OCI-LY7 (cell line): Measurements from ENCODE around the gene SACS.

ENCODE experiments used
- CTCF ChIP-seq: fragments of 200-600 bp; sonication (generic); conservative IDR thresholded peaks from 2 replicates; pipeline ENCODE4 v1.5.1; 2014; ENCODE audit warnings: mild to moderate bottlenecking, antibody characterized with exemption, low read length, moderate library complexity, mixed read lengths
- EZH2phosphoT487 ChIP-seq: fragments of 200-600 bp; sonication (generic); IDR thresholded peaks from 2 replicates; pipeline ENCODE4 v1.6.1; 2018; ENCODE audit warnings: low read depth, borderline replicate concordance, mild to moderate bottlenecking, mixed run types, antibody characterized with exemption, low read length, moderate library complexity, mixed read lengths

DNA sequence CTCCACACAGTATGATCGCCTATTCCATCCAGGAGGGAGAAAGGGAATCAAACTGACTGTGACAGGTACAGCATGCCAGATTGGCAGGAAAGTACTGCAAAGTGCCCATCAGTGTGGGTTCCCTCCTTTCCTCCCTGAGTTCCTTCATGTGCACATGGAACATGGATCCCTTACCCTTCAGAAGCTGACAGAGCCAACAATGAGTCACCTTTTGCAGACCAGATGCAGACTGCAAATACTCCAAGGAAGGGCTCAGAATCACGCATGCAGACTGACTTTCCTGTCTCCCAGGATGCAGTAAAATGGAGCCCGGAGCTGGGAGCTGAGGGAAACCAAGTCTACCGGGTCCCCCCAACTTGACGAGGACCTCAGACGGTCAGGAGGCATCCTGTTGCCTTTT, 41.8 kb downstream of the SACS start:
- TF ChIP-seq CTCF (no peak), EZH2phosphoT487 (no peak)
